ENCODE results near the gene SHPK. TPM values are rescaled to one million over a fixed set of nuclear protein-coding genes. Genes with fewer than 3 reads are reported as not detected.

Gene SHPK
- total RNA-seq, 2 donors from 2014 or later, result 10.4 to 15.2 TPM

DNA sequence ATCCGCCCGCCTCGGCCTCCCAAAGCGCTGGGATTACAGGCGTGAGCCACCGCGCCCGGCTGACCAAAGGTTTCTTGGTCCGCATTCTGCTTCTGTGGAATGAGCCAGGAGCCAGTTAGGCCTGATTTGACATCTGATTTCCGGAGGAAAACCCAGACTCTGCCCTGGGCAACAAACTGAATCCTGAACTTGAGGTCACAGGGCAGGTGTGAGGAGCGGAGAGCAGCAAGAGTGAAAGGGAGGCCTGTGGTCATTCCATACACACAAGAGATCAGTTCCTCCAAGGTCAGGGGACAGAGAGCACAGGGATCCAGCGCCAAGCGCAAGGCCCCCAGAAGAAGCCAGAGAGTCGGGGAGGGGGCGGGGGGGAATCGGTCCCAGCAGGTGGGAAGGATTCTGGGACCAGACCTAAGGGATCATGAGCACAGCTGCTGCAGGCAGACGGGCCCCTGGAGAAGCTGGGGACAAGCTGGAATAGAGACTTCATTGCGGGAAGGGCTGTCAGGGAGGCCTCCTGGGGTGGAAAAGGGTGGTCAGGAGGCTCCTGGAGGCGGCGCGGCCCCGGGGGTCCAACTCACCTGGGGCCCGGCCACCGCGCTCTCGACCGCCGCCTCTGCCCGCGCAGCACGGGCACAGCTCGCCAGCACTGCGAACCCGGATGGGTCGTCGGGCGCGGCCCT lies 436 bp downstream of the SHPK start:
- intact Hi-C loops (cut with DNase I), result no loop called here
- peaks cover 38% of the 10 kb centered on the region for H3K4me1 ChIP-seq
- H3K9me3 ChIP-seq, result no peaks in the 10 kb centered on the region
- WGBS, 2 donors, result 14 to 41% methylated on average over 13 to 38 of the region's 38 CpGs
- DNase-seq, result peak in 1 of 4 donors; percentile 13
- H3K27ac ChIP-seq, result peak overlapping the region; percentile 46 to 95 (median 92)
- TF ChIP-seq, protein P1, sequence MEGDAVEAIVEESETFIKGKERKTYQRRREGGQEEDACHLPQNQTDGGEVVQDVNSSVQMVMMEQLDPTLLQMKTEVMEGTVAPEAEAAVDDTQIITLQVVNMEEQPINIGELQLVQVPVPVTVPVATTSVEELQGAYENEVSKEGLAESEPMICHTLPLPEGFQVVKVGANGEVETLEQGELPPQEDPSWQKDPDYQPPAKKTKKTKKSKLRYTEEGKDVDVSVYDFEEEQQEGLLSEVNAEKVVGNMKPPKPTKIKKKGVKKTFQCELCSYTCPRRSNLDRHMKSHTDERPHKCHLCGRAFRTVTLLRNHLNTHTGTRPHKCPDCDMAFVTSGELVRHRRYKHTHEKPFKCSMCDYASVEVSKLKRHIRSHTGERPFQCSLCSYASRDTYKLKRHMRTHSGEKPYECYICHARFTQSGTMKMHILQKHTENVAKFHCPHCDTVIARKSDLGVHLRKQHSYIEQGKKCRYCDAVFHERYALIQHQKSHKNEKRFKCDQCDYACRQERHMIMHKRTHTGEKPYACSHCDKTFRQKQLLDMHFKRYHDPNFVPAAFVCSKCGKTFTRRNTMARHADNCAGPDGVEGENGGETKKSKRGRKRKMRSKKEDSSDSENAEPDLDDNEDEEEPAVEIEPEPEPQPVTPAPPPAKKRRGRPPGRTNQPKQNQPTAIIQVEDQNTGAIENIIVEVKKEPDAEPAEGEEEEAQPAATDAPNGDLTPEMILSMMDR (IDR thresholded peaks at IDR 0.05), result no peak
- TF ChIP-seq POLR2A (IDR thresholded peaks at IDR 0.05), result no peak
- no peak for ATAC-seq
- no peaks in the 10 kb centered on the region for H3K36me3 ChIP-seq (replicated peaks in 1 of 2; ENCODE audit: insufficient read depth in 1 of 2, low read depth in 2 of 2)
- H3K27me3 ChIP-seq, result no peaks in the 10 kb centered on the region
- peak overlapping the region; percentile 94 for H3K4me3 ChIP-seq

- Histone ChIP-seq H3K36me3 (replicated peaks in 1 of 2; ENCODE audit: insufficient read depth in 1 of 2, low read depth in 2 of 2) (peaks cover 0 to 8% of the 10 kb centered on the region in 2 donors), H3K4me1 (peaks cover 14% of the 10 kb centered on the region), H3K9me3 (no peaks in the 10 kb centered on the region), H3K27ac (no peak overlapping the region), H3K27me3 (no peaks in the 10 kb centered on the region), H3K4me3 (no peak overlapping the region)
- TF ChIP-seq, protein P1 (IDR thresholded peaks at IDR 0.05), result no peak
- TF ChIP-seq POLR2A (IDR thresholded peaks at IDR 0.05), result no peak
- intact Hi-C loops (cut with DNase I), result no loop called here
- DNase-seq (no peak), ATAC-seq (no peak)
- 92% methylated on average over 3 to 7 of the region's 7 CpGs for WGBS, 2 donors
Observed at GRCh38 chr17:3632287-3632686, 3.8 kb downstream of the SHPK start.

DNA sequence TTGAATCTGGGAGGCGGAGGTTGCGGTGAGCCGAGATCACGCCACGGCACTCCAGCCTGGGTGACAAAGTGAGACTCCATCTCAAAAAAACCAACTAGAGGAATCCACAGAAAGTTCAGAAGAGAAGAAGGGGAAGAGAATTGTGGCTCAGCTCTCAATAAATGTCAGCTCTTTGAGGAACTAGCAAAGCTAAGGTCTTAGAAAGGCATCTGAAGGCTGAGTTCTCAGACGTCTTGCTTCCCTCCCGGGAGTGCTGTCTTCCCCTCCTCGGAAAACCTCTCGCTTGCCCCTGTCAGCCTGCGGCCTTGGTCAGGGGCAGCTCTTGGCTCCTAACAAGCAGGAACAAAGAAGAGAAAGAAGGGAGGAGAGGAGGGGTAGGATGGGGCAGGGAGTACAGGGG lies 5.3 kb downstream of the SHPK start:
- no peak for TF ChIP-seq POLR2A (IDR thresholded peaks at IDR 0.05)
- TF ChIP-seq, protein P1 (IDR thresholded peaks at IDR 0.05), result no peak
- H3K4me1 ChIP-seq, result peaks cover 13% of the 10 kb centered on the region
- DNase-seq (no peak), ATAC-seq (no peak)
- intact Hi-C loops (cut with DNase I), result no loop called here
- H3K36me3 ChIP-seq (replicated peaks in 1 of 2; ENCODE audit: insufficient read depth in 1 of 2, low read depth in 2 of 2), result peaks cover 0 to 8% of the 10 kb centered on the region in 2 donors
- 86 to 88% methylated on average over 10 of the region's 10 CpGs for WGBS, 2 donors
- H3K27me3 ChIP-seq, result no peaks in the 10 kb centered on the region
- H3K4me3 ChIP-seq, result no peak overlapping the region
- no peak overlapping the region for H3K27ac ChIP-seq
- no peaks in the 10 kb centered on the region for H3K9me3 ChIP-seq

DNA sequence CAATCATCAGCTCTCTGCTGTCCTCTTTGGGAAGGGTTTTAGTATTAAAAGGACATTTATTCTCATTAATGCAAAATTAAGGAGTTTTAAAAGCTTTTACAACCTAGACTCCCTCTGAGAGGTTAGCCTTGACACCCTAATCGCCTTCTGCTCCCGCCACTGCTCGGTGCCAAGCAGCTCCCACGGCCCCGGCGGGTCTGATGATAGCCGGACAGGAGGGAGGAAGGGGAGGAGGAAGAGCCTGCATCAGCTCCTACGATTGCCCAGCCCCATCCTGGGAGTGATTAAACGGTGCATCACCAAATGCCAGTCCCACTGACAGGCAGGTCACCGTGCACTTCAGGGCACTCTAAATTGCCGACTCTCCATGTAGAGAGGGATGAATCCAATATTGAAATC lies 8.3 kb downstream of the SHPK start:
- H3K27me3 ChIP-seq, result no peaks in the 10 kb centered on the region
- H3K4me3 ChIP-seq, result no peak overlapping the region
- peaks cover 3 to 26% of the 10 kb centered on the region in 2 donors for H3K36me3 ChIP-seq (replicated peaks in 1 of 2; ENCODE audit: insufficient read depth in 1 of 2, low read depth in 2 of 2)
- no peak for DNase-seq
- ATAC-seq, result no peak
- WGBS, 2 donors, result 81 to 90% methylated on average over 3 to 11 of the region's 11 CpGs
- no peak for TF ChIP-seq POLR2A (IDR thresholded peaks at IDR 0.05)
- TF ChIP-seq, protein P1 (IDR thresholded peaks at IDR 0.05), result no peak
- no peaks in the 10 kb centered on the region for H3K4me1 ChIP-seq
- H3K9me3 ChIP-seq, result no peaks in the 10 kb centered on the region
- intact Hi-C loops (cut with DNase I), result no loop called here
- H3K27ac ChIP-seq, result no peak overlapping the region
